GM12872 (cell line): ENCODE data around the gene ABCD1.

Source experiments
- CTCF ChIP-seq: IDR thresholded peaks from 3 replicates; pipeline ENCODE4 v1.5.1; 2011; ENCODE audit warnings: low read depth, mild to moderate bottlenecking, low read length, moderate library complexity; ENCODE audit not compliant: insufficient read depth

The ABCD1 gene

GRCh38 chrX:153768311-153769157 lies 43.9 kb downstream of the ABCD1 start:
- TF ChIP-seq CTCF: peak; percentile 26; the same call in 1 of the 3 replicates

GRCh38 chrX:153769158-153769864 lies 44.7 kb downstream of the ABCD1 start:
- no peak for TF ChIP-seq CTCF

GRCh38 chrX:153769865-153770600 lies 45.4 kb downstream of the ABCD1 start:
- TF ChIP-seq CTCF: no peak

GRCh38 chrX:153770601-153771414 lies 46.2 kb downstream of the ABCD1 start:
- TF ChIP-seq CTCF: no peak

- TF ChIP-seq CTCF: no peak
Measured at GRCh38 chrX:153771415-153772315, 47.0 kb downstream of the ABCD1 start.

GRCh38 chrX:153772316-153773217 lies 47.9 kb downstream of the ABCD1 start:
- no peak for TF ChIP-seq CTCF
